Kidney tubule cell (primary cell): Measurements from ENCODE around the gene MBOAT1.
A peak's percentile ranks its signal among the peaks of the same experiment; 100 is the strongest.
"Not testable (repeated sequence)": the region's sequence is repeated elsewhere in the genome, so short reads cannot be mapped to it uniquely, and the experiment has no call there.

Experiments used
- DNase-seq: peaks from one replicate; pipeline ENCODE4 v3.0.0-alpha.2; 2018; ENCODE audit warnings: low spot score

MBOAT1 gene, protein sequence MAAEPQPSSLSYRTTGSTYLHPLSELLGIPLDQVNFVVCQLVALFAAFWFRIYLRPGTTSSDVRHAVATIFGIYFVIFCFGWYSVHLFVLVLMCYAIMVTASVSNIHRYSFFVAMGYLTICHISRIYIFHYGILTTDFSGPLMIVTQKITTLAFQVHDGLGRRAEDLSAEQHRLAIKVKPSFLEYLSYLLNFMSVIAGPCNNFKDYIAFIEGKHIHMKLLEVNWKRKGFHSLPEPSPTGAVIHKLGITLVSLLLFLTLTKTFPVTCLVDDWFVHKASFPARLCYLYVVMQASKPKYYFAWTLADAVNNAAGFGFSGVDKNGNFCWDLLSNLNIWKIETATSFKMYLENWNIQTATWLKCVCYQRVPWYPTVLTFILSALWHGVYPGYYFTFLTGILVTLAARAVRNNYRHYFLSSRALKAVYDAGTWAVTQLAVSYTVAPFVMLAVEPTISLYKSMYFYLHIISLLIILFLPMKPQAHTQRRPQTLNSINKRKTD

DNA sequence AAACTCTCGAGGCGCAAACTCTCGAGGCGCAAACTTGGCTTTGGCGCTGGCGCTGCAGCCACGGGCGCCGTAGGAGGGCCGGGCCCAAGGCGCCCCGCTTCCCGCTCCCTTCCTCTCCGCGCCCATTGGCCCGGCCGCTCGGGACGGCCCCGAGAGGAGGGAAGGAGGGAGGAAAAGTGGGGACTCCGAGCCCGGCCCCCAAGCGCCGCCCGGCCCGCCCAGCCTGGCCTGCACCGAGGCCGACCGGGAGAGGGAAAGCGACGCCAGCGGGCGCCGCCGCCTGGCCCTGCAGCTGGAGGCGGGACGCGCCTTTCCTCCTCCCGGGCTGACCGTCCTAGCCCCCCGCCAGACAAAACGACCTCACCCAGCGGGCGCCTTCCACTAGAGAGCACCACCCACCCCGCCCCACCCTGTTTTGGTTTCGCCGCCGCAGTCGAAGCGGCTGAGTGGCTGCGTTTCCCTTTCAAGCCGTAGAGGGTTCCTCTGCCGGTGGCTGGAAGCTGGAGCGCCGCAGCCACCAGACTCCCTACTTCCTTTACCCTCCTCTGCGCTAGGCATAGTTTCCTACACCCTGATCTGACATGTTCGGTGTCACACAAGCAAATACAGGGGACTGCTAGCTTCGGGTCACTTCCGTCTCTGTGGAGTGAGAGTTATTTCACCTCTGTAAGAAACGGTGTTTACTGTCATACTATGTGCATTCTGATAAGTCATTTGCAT lies at the start of gene MBOAT1:
Gene MBOAT1 (minus strand): TSS at position 78 of the 720 bp plus-strand sequence. CDS start 235 bp downstream, outside the sequence.
- DNase-seq: peak; percentile 93

DNA sequence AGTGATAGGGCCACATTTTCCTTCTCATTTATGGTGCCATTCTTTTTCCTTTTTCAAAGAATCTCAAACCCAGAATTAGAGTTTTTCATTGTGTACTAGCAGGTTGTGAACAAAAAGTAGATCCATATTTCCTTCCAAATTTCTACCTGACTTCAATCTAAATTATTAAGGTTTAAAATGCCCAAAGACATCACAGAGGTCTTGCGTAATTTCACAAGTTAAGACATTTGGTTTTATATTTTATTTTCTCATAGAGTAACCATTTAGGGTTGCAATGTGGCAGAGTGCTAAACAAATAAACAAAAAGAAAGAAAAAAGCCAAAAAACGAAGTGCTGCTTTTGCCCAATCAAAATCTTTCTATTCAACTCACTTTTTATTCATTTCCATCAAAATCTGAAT lies 49.4 kb upstream of the MBOAT1 start:
- no peak for DNase-seq

DNA sequence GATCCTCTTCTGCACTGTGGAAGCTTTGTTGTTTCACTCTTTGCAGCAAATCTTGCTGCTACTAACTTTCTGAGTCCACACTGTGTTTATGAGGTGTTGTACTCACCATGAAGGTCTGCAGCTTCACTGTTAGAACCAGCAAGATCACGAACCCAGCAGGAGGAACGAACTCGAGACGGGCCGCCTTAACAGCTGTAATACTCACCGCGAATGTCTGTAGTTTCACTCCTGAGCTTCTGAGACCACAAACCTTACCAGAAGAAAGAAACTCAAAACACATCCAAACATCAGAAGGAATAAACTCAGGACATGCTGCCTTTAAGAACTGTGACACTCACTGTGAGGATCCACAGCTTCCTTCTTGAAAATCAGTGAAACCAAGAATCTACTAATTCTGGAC lies 48.1 kb upstream of the MBOAT1 start:
- no peak for DNase-seq

DNA sequence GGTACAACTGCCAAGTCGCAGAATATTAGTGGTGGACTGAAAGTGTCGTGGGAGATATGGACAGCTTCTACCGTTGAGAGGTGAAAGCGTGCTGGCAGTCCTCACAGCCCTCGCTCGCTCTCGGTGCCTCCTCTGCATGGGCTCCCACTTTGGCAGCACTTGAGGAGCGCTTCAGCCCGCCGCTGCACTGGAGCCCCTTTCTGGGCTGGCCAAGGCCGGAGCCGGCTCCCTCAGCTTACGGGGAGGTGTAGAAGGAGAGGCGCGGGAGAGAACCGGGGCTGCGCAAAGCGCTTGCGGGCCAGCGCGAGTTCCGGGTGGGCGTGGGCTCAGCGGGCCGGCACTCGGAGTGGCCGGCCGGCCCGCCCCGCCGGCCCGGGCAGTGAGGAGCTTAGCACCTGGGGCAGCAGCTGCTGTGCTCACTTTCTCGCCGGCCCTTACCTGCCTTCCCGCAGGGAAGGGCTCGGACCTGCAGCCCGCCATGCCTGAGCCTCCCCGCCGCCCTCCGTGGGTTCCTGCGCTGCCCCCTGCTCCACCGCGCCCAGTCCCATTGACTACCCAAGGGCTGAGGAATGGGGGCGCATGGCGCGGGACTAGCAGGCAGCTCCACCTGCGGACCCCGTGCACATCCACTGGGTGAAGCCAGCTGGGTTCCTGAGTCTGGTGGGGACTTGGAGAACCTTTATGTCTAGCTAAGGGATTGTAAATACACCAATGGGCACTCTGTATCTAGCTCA lies 47.2 kb upstream of the MBOAT1 start:
- DNase-seq: no peak

DNA sequence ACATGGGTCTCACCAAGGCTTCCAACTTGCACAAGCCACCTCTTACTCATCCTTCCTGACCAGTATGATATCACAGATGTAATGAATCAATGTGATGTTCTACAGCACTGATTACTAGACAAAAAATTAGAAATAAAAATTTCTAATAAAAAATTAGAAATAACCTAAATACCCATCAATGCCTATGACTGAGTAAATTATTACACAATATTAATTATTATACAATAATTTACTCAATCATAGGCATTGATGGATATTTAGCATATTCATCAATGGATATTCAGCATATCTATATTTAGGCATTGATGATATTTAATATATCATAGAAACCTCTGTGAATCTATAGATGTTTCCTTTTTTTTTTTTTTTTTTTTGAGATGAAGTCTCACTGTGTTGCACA lies 43.2 kb upstream of the MBOAT1 start:
- no peak for DNase-seq

DNA sequence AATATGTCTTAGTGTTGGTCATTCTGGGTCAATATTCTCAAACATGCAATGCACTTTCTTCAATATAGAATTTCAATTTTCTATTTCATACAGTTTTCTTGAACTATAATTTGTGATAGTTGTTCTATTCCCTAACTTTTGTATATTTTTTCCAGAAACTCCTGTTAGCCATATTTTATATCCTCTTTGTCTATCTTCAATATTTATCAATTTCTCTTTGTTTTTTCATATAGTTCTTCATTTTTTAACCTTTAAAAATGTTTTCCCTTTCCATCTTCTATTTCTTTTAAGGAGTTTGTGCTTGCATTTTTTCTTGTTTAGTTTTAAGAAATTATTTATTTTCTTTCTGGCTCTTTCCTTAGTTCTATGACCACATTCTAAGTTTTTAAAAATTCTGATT lies 42.0 kb upstream of the MBOAT1 start:
- DNase-seq: no peak

DNA sequence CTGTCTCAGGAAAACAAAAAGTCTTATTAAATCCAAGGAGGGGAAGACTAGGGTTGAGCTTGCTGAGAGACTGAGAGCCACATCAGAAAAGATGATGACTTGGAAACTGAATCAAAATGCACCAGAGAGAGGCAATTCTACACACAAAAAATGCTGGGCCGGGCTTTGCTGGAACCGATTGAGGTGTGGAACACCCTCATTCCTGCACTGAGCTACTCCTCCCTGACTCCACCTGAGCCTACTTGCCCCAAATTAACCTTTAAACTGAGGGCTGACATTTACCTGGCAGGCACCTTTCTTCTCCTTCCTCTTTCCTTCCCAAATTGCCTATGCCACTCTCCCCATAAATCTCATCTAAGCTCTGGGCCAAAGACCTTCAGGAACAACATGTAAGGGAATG lies 40.8 kb upstream of the MBOAT1 start:
- DNase-seq: no peak

DNA sequence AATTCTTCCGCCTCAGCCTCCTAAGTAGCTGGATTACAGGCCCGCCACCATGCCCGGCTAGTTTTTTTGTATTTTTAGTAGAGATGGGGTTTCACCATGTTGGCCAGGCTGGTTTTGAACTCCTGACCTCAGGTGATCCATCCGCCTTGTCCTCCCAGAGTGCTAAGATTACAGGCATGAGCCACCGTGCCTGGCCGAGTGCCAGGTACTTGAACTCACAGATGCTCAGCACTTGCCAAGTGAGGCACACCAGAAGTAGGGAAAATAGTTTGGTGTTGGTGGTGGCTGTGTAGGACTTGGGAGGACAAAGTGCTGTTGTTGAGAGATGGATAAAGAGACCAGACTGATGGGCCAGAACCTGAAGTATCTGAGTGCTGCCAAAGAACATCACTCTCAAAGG lies 40.0 kb upstream of the MBOAT1 start:
- no peak for DNase-seq

DNA sequence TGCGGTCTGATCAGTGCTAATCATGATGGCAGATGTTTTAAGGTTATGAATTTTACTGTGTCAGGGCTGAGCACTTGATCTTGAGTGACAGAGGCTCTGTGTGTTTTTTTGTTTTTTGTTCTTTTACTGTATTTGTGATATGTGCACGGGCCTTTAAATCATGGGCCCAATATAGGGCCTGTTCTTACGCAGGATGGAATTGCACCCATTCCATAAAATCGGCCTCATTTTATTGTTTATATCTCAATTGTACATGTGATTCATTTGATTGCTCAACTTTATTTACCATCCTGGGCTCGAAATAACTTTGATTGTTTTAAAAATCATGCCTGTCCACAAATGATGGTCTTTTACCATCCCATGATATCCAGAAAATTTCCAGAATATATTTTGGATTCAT lies 39.3 kb upstream of the MBOAT1 start:
- DNase-seq: no peak

DNA sequence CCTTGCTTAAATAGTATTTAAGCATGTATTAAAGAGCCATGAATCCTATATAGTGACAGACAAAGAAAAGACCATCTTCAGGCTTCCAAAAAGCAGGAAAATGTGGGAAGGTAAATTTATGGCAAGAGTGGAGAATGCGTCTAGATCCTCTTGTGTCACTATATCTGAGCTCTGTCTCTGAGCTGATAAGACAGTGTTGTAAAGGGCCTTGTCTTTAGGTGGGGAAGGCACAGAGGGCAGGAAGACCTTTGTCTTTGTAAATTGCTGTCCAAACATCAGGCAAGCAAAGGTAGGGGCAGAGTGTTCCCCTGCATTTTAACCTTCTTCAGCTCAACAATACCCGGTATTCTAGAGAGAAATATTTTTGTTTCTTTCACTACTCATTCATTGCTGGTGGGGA lies 33.9 kb upstream of the MBOAT1 start:
- DNase-seq: no peak

DNA sequence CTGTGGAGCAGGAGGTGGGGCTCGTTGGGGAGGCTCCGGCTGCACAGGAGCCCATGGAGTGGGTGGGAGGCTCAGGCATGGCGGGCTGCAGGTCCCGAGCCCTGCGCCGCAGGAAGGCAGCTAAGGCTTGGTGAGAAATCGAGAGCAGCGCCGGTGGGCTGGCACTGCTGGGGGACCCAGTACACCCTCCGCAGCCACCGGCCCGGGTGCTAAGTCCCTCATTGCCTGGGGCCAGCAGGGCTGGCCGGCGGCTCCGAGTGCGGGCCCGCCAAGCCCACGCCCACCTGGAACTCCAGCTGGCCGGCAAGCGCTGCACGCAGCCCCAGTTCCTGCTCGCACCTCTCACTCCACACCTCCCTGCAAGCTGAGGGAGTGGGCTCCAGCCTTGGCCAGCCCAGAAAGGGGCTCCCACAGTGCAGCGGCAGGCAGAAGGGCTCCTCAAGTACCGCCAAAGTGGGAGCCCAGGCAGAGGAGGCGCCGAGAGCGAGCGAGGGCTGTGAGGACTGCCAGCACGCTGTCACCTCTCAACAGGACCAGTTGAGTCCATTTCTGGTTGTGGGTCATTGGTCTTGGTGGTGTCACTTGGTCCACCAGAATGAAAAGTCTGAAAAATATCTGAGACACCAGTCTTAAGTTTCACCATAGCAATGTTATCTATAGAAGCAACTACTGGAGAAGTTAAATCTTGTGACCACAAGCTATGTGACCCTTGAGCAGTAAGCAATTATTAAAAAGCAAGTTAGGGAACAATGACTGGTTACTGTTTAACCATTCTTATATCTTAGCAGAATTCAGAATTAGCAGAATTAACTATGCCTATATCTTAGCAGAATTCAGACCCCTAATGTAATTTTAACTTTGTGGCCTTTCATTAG lies 32.8 kb upstream of the MBOAT1 start:
- not testable (repeated sequence) for DNase-seq

DNA sequence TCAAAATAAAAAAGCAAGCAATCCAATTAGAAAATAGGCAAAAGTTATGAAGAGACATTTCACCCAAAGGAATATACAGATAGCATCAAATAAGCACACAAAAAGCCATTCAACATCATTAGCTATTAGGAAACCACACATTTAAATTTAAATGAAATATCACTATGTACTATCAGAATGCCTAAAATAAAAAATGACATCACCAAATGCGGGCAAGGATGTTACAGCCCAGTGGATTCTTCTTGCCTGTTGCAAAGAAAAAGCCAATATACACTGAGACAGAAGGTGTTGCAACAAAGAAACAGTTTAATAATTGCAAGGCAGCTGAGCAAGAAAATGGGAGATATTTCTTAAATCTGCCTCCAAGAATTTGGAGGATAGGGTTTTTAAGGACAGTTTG lies 31.0 kb upstream of the MBOAT1 start:
- DNase-seq: no peak

DNA sequence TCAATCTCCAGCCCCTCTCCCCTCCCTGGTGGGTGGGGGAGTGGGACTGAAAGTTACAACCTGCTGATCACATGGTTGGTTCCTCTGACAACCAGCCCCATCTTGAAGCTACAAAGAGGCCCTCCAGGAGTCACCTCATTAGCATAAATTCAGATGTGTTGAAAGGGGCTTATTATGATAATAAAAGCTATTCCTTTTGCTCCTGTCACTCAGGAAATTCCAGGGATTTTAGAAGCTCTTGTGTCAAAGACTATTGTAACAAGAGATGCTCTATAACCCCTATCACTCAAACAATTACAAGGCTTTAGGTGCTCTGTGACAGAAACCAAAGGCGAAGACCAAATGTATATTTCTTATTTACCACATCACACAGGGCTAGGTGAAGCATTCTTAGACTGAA lies 30.1 kb upstream of the MBOAT1 start:
- DNase-seq: no peak

DNA sequence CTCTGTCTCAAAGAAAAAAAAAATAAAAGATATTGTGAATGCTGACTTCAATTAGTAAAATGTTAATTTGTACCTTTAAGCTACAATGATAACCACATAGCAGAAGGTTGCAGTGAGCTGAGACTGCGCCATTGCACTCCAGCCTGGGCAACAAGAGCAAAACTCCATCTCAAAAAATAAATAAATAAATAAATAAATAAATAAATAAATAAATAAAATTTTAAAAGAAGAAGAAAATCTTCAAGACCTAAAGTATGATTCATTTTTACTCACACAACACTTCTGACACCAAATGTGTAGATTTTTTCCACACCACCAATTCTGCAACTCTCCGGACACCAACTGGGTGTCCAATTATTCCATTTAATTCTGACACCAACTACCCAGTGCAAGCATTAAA lies 28.8 kb upstream of the MBOAT1 start:
- DNase-seq: no peak

DNA sequence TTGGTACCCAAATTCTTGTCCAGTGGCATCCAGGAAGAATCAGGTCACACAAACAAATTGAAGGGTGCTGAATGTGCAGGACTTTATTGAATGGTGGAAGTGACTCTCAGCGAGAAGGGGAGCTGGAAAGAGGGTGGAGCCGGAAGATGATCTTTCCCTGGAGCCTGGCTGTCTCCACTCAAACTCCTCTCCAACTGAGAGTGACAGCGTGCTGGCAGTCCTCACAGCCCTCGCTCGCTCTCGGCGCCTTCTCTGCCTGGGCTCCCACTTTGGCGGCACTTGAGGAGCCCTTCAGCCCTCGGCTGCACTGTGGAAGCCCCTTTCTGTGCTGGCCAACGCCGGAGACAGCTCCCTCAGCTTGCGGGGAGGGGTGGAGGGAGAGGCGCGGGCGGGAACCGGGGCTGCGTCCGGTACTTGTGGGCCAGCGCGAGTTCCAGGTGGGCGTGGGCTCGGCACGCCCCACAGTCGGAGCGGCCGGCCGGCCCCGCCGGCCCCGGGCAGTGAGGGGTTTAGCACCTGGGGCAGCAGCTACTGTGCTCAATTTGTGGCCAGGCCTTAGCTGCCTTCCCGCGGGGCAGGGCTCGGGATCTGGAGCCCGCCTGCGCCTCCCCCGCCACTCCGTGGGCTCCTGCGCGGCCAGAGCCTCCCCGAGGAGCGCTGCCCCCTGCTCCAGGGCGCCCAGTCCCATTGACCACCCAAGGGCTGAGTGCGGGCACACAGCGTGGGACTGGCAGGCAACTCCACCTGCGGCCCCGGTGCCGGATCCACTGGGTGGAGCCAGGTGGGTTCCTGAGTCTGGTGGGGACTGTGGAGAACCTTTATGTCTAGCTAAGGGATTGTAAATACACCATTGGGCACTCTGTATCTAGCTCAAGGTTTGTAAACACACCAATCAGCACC lies 26.7 kb upstream of the MBOAT1 start:
- DNase-seq: no peak

DNA sequence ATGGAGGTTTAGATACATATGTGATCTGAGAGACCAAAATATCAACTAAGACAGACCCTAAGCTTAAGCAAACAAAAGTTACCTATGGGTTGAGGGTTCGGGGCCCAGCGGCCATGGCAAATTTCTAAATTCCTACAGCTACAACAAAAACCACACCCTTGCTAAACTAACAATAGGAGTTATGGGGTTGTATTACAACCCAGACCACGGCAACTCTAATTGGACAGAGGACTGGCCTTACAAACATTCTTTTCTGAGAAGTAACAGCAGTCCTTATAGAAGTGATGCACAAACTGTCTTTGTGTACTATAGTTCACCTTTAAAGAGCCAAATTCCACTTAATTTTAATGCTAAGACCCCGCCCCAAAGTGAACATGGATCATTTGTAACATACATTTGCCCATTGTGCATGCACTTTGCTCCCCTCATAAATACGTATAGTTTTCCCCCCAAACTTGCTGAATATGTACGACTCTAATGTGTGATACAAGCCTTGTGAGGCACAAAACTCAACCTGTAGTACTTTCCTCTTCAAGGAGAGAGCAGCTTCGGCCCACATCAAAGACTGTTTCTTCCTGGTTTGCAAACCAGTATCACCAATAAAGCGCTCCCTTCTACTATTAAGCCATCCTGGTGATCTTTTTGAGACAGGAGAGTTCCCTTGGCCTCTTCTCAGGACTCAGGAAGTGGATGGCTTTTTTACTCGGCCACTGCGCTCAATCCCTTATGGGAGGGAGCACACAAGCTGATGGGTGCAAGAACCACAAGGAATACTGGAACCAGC lies 25.6 kb upstream of the MBOAT1 start:
- DNase-seq: no peak

DNA sequence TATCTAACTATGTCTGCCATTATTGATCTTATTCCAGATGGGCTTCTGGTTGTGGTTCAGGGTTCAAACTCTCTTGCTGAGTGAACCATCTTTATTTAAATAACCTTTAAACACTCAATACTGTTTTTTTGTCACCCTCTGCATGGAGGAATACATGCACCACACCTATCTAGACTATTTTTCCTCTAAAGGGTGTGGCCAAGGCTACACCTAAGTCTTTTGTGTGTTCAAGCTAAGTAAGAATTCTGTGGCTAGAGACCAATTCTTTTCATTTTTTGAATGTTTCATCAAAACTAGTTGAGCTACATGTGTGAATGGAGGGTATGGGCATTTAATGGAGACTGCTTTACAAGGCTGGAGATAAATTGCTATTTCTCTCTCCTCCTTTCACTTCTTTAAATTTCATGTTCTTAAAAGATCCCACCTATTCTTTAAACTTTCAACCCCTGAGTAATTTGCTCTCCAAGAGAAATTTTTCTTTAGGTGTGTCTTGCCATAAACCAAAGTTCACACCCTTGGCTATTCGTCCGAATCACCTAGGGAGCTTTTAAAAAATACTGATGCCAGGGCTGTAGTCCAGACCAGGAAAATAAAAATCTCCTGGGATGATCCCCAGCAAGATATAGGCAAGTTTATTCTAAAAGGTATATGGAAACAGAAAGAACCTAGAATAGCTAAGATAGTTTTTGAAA lies 24.8 kb upstream of the MBOAT1 start:
- DNase-seq: no peak

DNA sequence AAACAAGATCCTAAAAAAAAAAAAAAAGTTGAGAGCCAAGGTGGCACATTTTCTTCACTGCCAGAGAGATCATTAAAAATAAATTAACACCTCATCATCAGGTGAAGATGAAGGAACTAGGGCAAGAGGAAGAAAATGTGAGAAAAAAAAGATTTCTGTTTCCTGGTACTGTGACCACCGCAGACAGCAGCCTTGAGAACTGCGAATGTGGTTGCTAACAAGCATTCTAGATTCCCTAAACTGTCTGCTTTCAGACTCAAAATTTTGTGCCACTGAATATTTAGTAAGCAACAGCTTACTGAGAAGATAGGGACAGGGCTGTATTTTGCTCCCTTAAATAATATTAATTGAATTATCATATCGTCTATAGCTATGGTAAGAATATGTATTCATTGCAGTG lies 24.1 kb upstream of the MBOAT1 start:
- DNase-seq: no peak

DNA sequence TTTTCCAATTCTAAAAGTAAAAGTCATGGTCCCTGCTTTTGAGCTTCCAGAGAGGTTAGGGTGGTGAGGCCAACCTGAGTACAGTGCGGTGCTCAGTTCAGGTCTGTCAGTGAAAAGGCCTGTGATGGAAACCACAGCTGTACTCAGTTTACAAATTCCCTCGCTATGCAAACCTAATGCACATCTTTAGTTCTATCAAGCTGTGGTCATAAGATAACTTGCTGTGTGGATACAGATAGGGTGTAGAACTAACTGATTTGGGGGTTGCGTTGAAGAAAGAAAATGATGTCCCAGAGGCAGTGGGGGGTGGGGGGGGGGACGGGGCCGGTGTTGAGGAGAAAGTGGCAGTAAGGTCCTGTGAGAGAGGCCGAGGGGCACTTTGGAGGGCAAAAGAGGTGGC lies 22.8 kb upstream of the MBOAT1 start:
- DNase-seq: no peak
